Pulmonary artery endothelial cell (primary cell): ENCODE measurements around the gene CCN5. TPM values are rescaled to one million over a fixed set of nuclear protein-coding genes. Genes with fewer than 3 reads are reported as not detected.
"Not testable (repeated sequence)": the region's sequence is repeated elsewhere in the genome, so short reads cannot be mapped to it uniquely, and the experiment has no call there.

Experiments
- DNase-seq: peaks from one replicate; pipeline ENCODE4 v3.0.0-alpha.2; 2011; ENCODE audit warnings: low read depth, low spot score
- total RNA-seq: library from RNA; depleted of rRNA; stranded (reverse); fragments of >200 nt; gene quantifications from 2 replicates; pipeline ENCODE4 v1.2.3, GENCODE V29; 2014

CCN5 gene
- total RNA-seq, 1 donor from 2014 or later = not detected

DNA sequence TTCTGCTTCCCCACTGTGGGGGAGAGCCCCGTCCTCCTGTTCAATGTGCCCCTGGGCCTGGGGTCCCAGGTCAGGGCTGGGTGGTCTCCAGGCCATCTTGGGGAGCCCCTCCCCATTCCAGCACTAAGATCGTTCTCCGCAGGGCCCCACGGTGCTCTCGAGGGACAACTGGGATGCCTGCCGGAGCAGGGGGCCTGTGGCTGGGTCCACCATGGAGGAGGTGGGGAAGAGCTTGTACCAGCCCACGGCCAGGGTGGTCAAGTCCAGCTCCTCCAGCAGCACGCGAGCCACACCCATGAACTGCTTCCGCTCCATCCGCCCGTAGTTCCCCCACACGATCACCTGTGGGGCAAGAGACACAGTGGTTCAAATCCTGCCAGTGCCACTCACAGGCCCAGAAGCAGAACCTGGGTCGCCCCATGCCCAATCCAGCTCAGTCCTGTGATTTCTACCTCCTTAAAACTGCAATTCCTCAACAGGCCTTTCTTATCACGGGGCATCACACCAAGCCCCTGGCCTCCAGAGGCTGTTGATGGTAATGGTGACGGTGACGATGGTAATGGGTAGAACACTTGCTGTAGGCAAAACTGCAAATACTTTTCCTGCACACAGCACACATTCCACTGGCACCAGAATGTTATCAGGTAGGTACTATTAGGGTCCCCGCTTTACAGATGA, 41.0 kb downstream of the CCN5 start:
- DNase-seq = no peak

GRCh38 chr20:44756956-44757355, 41.8 kb downstream of the CCN5 start:
- DNase-seq = no peak

DNA sequence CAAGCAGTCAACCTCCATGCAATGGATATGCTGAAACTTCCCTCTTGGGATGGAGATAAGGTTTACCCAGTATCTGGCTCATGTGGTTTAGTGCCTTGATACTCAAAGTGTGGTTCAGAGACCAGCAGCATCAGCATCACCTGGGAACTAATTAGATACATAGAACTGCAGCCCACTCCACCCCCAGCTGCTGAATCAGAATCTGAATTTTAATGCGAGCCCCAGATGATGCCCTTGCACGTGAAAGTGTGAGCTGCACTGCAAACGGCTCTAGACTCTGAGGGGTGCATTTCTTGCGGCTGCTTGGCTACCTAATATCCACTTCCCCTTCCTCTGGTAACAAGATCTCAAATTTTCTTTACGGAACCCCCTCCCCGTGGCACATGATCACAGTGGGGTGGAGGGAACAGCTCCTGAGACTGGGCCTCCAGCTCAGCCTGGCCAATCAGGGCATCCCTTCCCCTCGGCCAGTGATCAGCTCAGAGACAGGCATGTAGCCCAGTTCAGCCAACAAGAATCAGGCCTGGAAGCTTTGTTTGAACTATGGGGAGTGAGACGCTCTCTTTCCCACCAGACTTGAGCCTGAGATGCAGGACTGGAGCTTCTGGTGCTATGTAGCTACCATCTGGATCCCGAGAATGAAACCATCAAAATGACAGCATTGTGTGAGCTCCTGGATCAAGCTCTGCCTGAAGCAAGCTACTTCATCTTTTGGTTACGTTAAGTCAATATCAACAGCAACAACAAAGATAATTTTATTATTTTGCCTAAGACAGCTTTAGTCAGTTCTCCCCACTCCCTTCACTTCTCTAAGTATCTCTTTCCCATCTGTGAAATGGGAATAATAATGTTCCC, 43.3 kb downstream of the CCN5 start:
- DNase-seq = no peak

DNA sequence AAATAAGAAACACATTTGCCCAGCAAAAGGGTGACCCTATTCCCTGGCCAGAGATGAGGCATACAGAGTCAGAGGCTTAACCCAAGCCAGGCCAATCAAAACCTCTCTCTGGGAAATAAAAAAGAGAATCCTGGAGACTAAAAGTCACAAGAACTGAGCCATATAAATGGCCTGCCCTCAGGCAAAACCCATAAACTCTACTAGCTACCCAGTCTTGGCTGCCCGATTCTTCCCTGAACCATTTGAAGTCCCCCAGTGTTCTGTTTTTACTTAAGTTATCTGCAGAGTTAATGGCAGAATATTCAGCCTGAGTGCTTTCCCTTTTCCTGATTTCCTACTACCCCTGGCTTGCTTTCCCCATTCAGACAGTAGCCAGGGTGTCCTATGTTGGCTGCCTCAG, 44.4 kb downstream of the CCN5 start:
- no peak for DNase-seq

DNA sequence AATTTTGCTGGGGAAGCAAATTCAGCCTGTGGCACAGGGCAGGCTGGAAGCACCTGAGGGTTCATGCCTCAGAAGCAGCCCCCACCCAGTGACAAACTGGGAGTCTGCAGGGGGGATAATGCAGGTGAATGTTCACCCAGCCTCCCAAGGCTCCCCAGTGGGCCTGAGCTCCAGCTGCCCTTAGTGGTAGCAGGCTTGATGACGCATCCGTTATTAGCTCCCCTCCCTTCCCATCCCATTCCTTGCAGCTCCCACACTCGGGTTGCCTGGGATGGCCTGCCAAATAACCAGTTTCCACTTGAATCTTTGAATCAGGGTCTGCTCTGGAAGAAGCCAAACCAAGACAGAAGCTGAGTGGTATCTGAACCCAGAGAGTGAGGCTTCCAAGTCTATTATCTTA, 46.3 kb downstream of the CCN5 start:
- no peak for DNase-seq

- DNase-seq = no peak
These were observed 47.4 kb downstream of the CCN5 start for GRCh38 chr20:44762466-44763140.

- not testable (repeated sequence) for DNase-seq
These were observed 48.6 kb downstream of the CCN5 start for GRCh38 chr20:44763798-44764197.

GRCh38 chr20:44765091-44765490, 49.9 kb downstream of the CCN5 start:
- DNase-seq = no peak

DNA sequence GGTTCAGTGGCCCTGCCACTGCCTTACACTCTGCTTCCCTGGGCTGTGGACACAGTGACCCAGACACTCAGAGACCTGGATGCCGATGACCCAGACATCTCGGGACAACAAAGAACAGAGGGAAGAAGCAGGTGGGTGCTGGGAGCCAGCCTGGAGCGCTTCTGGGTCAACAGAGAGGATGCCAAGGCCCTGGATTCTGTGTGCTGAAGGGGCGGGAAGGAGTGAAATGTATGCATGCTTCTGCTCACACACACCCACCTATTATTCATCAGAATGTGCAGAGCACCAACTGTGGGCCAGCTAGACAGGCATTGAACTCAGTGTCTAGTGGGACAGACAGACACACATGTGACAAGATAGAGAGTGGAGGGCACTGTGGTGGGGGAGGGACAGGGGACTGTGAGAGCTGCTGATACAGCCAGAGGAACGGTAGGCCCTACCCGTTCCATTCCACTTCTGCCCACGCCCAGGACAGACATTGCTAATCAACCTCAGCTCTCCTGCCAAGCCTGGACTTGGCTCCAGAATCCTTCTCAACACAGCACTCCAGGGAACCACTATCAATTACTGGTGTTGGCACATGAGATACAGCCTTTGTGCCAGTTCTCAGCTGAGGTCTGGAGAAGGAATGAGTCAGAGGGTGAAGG, 50.7 kb downstream of the CCN5 start:
- no peak for DNase-seq

DNA sequence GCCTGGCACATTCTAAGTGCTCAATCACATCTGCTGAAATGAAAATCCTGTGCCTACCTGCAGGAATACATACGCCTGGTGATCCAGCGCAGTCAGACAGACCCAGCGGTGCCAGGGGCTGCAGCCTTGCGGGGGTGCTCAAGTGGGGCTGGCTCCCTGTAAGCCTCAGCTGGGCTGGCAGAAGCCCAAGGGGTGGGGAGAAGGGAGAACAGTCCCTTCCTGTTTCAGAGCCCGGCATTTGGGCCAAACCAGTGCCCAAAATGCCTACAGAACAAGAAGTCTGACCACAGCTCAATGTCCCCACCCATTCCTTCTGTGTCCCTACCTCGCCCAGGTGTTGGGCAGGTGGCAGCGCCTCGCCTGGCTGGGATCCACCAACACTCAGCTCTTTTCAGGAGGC, 53.1 kb downstream of the CCN5 start:
- DNase-seq = no peak

- DNase-seq = no peak
These were observed 53.8 kb downstream of the CCN5 start for GRCh38 chr20:44768854-44769480.

- DNase-seq = no peak
These were observed 54.3 kb downstream of the CCN5 start for GRCh38 chr20:44769481-44769863.

- DNase-seq = no peak
These were observed 55.5 kb downstream of the CCN5 start for GRCh38 chr20:44770484-44771171.

- no peak for DNase-seq
These were observed 56.0 kb downstream of the CCN5 start for GRCh38 chr20:44771172-44771535.

DNA sequence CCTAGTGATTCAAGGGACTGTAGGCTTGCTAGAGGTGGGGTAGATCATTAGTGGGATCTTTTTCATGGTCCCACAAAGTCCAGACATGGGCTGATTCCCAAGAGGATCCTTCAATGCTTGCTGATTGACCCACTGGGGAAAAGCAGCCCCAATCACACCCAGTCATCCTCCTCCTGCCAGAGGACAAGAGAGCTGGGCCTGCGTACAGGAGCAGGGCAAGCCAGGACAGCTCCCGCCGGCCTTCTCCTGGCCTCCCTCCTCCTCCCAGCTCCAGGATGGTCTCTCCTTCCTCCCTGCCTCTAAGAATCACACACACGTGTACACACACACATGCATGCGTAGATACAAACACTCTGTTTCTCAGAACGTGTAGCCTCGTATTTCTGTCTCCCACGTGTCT, 57.5 kb downstream of the CCN5 start:
- DNase-seq = no peak

- DNase-seq = no peak
These were observed 58.1 kb downstream of the CCN5 start for GRCh38 chr20:44773070-44773829.

DNA sequence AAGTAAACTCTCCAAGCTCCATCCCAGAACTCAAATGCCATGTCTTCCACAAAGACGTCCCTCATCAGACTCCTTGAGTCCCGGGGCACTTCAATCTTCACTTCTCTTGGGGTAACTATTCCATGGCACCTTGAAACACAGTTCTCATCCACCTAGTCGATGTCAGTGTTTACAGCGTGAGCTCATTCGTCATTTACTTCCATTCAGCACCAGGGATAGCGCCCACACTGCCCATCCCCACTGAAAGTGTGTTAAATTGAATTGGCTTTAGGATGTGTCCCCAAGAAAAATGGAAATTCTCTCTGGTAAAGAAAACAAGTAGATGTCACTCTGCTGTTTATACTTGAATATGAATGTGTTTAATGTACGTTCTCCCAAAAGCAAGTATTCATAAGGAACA, 61.8 kb downstream of the CCN5 start:
- DNase-seq = no peak
